Measurements from ENCODE around the gene MFSD6. TPM values are rescaled to one million over a fixed set of nuclear protein-coding genes. Genes with fewer than 3 reads are reported as not detected.

Gene MFSD6
- polyA plus RNA-seq, 1 of the 3 experiments (the other 2 are of a cell fraction), result 15.1 TPM

GRCh38 chr2:190432567-190433231, 24.5 kb downstream of the MFSD6 start:
- Histone ChIP-seq H3K79me2 (ENCODE audit: insufficient read depth) (no peaks in the 10 kb centered on the region), H3K27me3 (ENCODE audit: insufficient read depth) (no peaks in the 10 kb centered on the region), H3K9me3 (no peaks in the 10 kb centered on the region), H3K4me2 (no peak overlapping the region), H4K20me1 (ENCODE audit: insufficient read depth) (no peaks in the 10 kb centered on the region), H2AFZ (ENCODE audit: low read depth) (no peak overlapping the region), H3K4me1 (ENCODE audit: control insufficient read depth in 1 of 2, insufficient read depth in 2 of 2, low read depth in 1 of 2, low read length in 1 of 2) (no peaks in the 10 kb centered on the region), H3K9ac (no peak overlapping the region), H3K27ac (ENCODE audit: low read depth in 2 of 2, low read length in 1 of 2) (no peak overlapping the region), H3F3A (replicated peaks; ENCODE audit: insufficient read depth) (no peaks in the 10 kb centered on the region), H3K36me3 (replicated peaks in 1 of 2; ENCODE audit: control insufficient read depth in 1 of 2, insufficient read depth in 2 of 2, low read length in 1 of 2) (peaks cover 0 to 12% of the 10 kb centered on the region in 2 experiments), H3K4me3 (ENCODE audit: low read depth in 2 of 2, low read length in 1 of 2) (no peak overlapping the region), H3K9me2 (no peaks in the 10 kb centered on the region)
- TF ChIP-seq JUND (IDR thresholded peaks at IDR 0.05) (no peak), MXI1 (IDR thresholded peaks at IDR 0.05; ENCODE audit: low read depth, low read length) (no peak)
- 76% methylated on average over 5 of the region's 5 CpGs for WGBS (ENCODE audit: low lambda C conversion rate)
- ChIA-PET POLR2A (no interaction called here), CTCF (interaction anchor here (0.6 to 0.9 kb wide), 2 partner anchors 15 to 78 kb away, joined by 3 read pairs; no protein-coding TSS in a partner anchor)
- no peak for DNase-seq

- no peaks in the 10 kb centered on the region for H3K27me3 ChIP-seq (ENCODE audit: insufficient read depth)
- 74% methylated on average over 2 of the region's 2 CpGs for WGBS (ENCODE audit: low lambda C conversion rate)
- CTCF ChIA-PET, result interaction anchor here (1.1 kb wide), 1 partner anchor 16 kb away, joined by 4 read pairs; no protein-coding TSS in a partner anchor
Observed at GRCh38 chr2:190435031-190435670, 27.0 kb downstream of the MFSD6 start.

More at GRCh38 chr2:190435031-190435670, 27.0 kb downstream of the MFSD6 start:
- H2AFZ ChIP-seq (ENCODE audit: low read depth), result no peak overlapping the region
- H3K36me3 ChIP-seq (replicated peaks in 1 of 2; ENCODE audit: control insufficient read depth in 1 of 2, insufficient read depth in 2 of 2, low read length in 1 of 2), result peaks cover 0 to 12% of the 10 kb centered on the region in 2 experiments
- H3K4me1 ChIP-seq (ENCODE audit: control insufficient read depth in 1 of 2, insufficient read depth in 2 of 2, low read depth in 1 of 2, low read length in 1 of 2), result no peaks in the 10 kb centered on the region; a peak in 1 of 4 replicates
- H3F3A ChIP-seq (replicated peaks; ENCODE audit: insufficient read depth), result no peaks in the 10 kb centered on the region
- no peak overlapping the region for H3K9ac ChIP-seq
- no peaks in the 10 kb centered on the region for H3K9me2 ChIP-seq
- no peak for TF ChIP-seq IRF3 (IDR thresholded peaks at IDR 0.05; ENCODE audit: low read depth, low read length)
- TF ChIP-seq PBX3 (IDR thresholded peaks at IDR 0.05), result no peak
- no peak for TF ChIP-seq ELF1 (IDR thresholded peaks at IDR 0.05)
- no peak for TF ChIP-seq EZH2phosphoT487 (IDR thresholded peaks at IDR 0.05; ENCODE audit: borderline replicate concordance, low read depth)
- TF ChIP-seq SMC3 (IDR thresholded peaks at IDR 0.05; ENCODE audit: low read depth, low read length), result no peak
- POLR2A ChIA-PET, result no interaction called here
- no peak overlapping the region for H3K4me2 ChIP-seq
- no peaks in the 10 kb centered on the region for H3K9me3 ChIP-seq
- H4K20me1 ChIP-seq (ENCODE audit: insufficient read depth), result no peaks in the 10 kb centered on the region
- H3K27ac ChIP-seq (ENCODE audit: low read depth in 2 of 2, low read length in 1 of 2), result no peak overlapping the region
- no peak for DNase-seq
- H3K4me3 ChIP-seq (ENCODE audit: low read depth in 2 of 2, low read length in 1 of 2), result no peak overlapping the region
- H3K79me2 ChIP-seq (ENCODE audit: insufficient read depth), result no peaks in the 10 kb centered on the region
